GM12872 (cell line): ENCODE results near the gene LZTS3.

Source experiments
- CTCF ChIP-seq: IDR thresholded peaks from 3 replicates; pipeline ENCODE4 v1.5.1; 2011; ENCODE audit warnings: low read depth, mild to moderate bottlenecking, low read length, moderate library complexity; ENCODE audit not compliant: insufficient read depth

LZTS3 gene

GRCh38 chr20:3162080-3162611 lies 11.2 kb downstream of the LZTS3 start:
- TF ChIP-seq CTCF: no peak

GRCh38 chr20:3161316-3162079 lies 11.9 kb downstream of the LZTS3 start:
- no peak for TF ChIP-seq CTCF

- TF ChIP-seq CTCF: no peak
These were observed 12.9 kb downstream of the LZTS3 start for GRCh38 chr20:3160418-3160817.

- no peak for TF ChIP-seq CTCF
These were observed 14.3 kb downstream of the LZTS3 start for GRCh38 chr20:3158968-3159431.

GRCh38 chr20:3157817-3158216 lies 15.5 kb downstream of the LZTS3 start:
- TF ChIP-seq CTCF: no peak

- TF ChIP-seq CTCF: no peak
These were observed 16.3 kb downstream of the LZTS3 start for GRCh38 chr20:3156811-3157619.

- TF ChIP-seq CTCF: no peak
These were observed 22.4 kb downstream of the LZTS3 start for GRCh38 chr20:3150908-3151307.
